HEK293 (cell line): ENCODE results near the gene IREB2.

Experiments
- CTCF ChIP-seq: fragments of 450-650 bp; formaldehyde crosslinking; IDR thresholded peaks from 2 replicates; pipeline ENCODE4 v1.5.1; 2016; ENCODE audit warnings: missing biosample characterization, missing genetic modification characterization
- ZNF18 ChIP-seq: fragments of 450-650 bp; formaldehyde crosslinking; IDR thresholded peaks from 2 replicates; pipeline ENCODE4 v1.5.1; 2016; ENCODE audit warnings: missing biosample characterization, missing genetic modification characterization
- ZNF274 ChIP-seq, 2 experiments: fragments of 200-500 bp in 1 of 2; fragments of 450-650 bp in 1 of 2; sonication (Bioruptor generic) in 1 of 2; formaldehyde crosslinking in 1 of 2; IDR thresholded peaks; 2 replicates each; pipeline versions ENCODE4 v1.5.1 to v1.6.1; 2014 to 2016; ENCODE audit warnings: borderline replicate concordance in 1 of 2, inconsistent platforms in 1 of 2, low read length in 1 of 2, missing biosample characterization in 1 of 2, missing genetic modification characterization in 1 of 2
- ZNF311 ChIP-seq: fragments of 450-650 bp; formaldehyde crosslinking; IDR thresholded peaks from 2 replicates; pipeline ENCODE4 v1.5.1; 2017; ENCODE audit warnings: missing biosample characterization, missing genetic modification characterization, borderline replicate concordance

DNA sequence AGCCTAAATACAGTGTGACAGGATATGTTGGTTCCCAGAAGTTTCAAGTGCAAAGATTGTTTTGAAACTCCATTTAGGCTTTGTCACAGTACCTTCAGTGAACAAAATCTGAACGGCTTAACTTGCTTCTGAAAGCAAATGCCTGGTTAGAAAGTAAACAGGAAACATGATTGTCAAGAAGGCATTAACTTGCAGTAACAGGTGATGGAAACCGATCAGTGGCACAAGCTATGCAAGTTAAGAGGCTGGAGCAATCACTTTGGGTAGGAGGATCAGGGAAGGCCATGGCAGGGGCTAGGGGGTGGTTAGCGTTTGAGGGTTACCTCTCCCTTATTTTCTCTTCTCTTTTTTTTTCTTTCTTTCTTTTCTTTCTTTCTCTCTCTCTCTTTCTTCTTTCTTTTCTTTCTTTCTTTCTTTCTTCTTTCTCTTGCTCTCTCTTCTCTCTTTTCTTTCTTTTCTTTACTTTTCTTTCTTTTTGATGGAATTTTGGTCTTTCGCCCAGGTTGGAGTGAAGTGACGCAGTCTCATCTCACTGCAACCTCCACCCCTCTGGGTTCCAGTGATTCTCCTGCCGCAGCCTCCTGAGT is 71.8 kb downstream of the IREB2 start:
- TF ChIP-seq ZNF274 (IDR thresholded peaks at IDR 0.05; ENCODE audit: low read length) = no peak
- no peak for TF ChIP-seq ZNF274 (tag by site-specific recombination; IDR thresholded peaks at IDR 0.05; ENCODE audit: borderline replicate concordance)
- TF ChIP-seq ZNF18 (tag by site-specific recombination) = no peak
- no peak for TF ChIP-seq CTCF
- TF ChIP-seq ZNF311 (tag by site-specific recombination) = no peak
